ENCODE measurements around the gene FBF1. TPM values are rescaled to one million over a fixed set of nuclear protein-coding genes. Genes with fewer than 3 reads are reported as not detected.

Gene FBF1
- total and polyA plus RNA-seq, 2 donors (not counting 3 experiments of a cell fraction or from before 2014, with no cell fraction given), result 4.9 to 9.4 TPM

GRCh38 chr17:75891605-75892555 is 49.0 kb downstream of the FBF1 start:
- H3K9me1 ChIP-seq (replicated peaks; ENCODE audit: control insufficient read depth, extremely low read depth, insufficient read depth, low read length), result no peaks in the 10 kb centered on the region
- FAIRE-seq, result no peak
- peaks cover 0 to 15% of the 10 kb centered on the region in 2 experiments for H3K36me3 ChIP-seq (ENCODE audit: control insufficient read depth in 2 of 2, extremely low read depth in 1 of 2, insufficient read depth in 2 of 2, low read length in 2 of 2)
- no peak for DNase-seq (ENCODE audit: low read depth, low spot score)
- H2AFZ ChIP-seq (ENCODE audit: low read depth, low read length), result no peak overlapping the region
- no peaks in the 10 kb centered on the region for H4K20me1 ChIP-seq (replicated peaks; ENCODE audit: control insufficient read depth, extremely low read depth, insufficient read depth, low read length)
- no peaks in the 10 kb centered on the region for H3K9me3 ChIP-seq (replicated peaks; ENCODE audit: control insufficient read depth, insufficient read depth, low read length)
- TF ChIP-seq POLR2A (IDR thresholded peaks at IDR 0.05; ENCODE audit: low read depth, low read length) (no peak), POLR2AphosphoS5 (IDR thresholded peaks at IDR 0.05; ENCODE audit: insufficient read depth, low read depth, low read length) (peak; percentile 14)
- no peak overlapping the region for H3K4me2 ChIP-seq (ENCODE audit: insufficient read depth, low read length)
- peaks cover 8% of the 10 kb centered on the region for H3K4me1 ChIP-seq (ENCODE audit: control insufficient read depth, extremely low read depth, insufficient read depth, low read length)
- ChIA-PET CTCF (interaction anchor here (0.5 to 1.1 kb wide), 2 partner anchors 16 to 62 kb away, joined by 3 read pairs; no protein-coding TSS in a partner anchor), POLR2A (no interaction called here)
- dilution Hi-C loops (cut with MboI; ENCODE audit: extremely low pct_ligation_motif_present, low sequenced_read_pairs) (no loop called here), intact Hi-C loops (cut with micrococcal nuclease) (no loop called here)
- no peaks in the 10 kb centered on the region for H3K27me3 ChIP-seq (ENCODE audit: control insufficient read depth in 2 of 2, insufficient read depth in 2 of 2, low read length in 2 of 2)
- H3K4me3 ChIP-seq (replicated peaks in 1 of 3; ENCODE audit: insufficient read depth in 1 of 3, low read depth in 1 of 3, low read length in 3 of 3), result no peak overlapping the region
- H3K79me2 ChIP-seq (ENCODE audit: control insufficient read depth, insufficient read depth, low read length), result peaks cover 22% of the 10 kb centered on the region
- no TSS peak for BruUV-seq (replicated peaks)
- H3K9ac ChIP-seq (replicated peaks; ENCODE audit: extremely low read depth, insufficient read depth, low read length), result no peak overlapping the region
- no peak overlapping the region for H3K27ac ChIP-seq (ENCODE audit: insufficient read depth, low read depth, low read length)

- no peak overlapping the region for H3K27ac ChIP-seq (ENCODE audit: insufficient read depth, low read depth, low read length)
- dilution Hi-C loops (cut with MboI; ENCODE audit: extremely low pct_ligation_motif_present, low sequenced_read_pairs), result no loop called here
- intact Hi-C loops (cut with micrococcal nuclease), result no loop called here
- H3K36me3 ChIP-seq (ENCODE audit: control insufficient read depth in 2 of 2, extremely low read depth in 1 of 2, insufficient read depth in 2 of 2, low read length in 2 of 2), result peaks cover 0 to 15% of the 10 kb centered on the region in 2 experiments
- DNase-seq (ENCODE audit: low read depth, low spot score) (no peak), FAIRE-seq (no peak)
- peaks cover 8% of the 10 kb centered on the region for H3K4me1 ChIP-seq (ENCODE audit: control insufficient read depth, extremely low read depth, insufficient read depth, low read length)
- no peak overlapping the region for H3K4me3 ChIP-seq (replicated peaks in 1 of 3; ENCODE audit: insufficient read depth in 1 of 3, low read depth in 1 of 3, low read length in 3 of 3)
- no peaks in the 10 kb centered on the region for H4K20me1 ChIP-seq (replicated peaks; ENCODE audit: control insufficient read depth, extremely low read depth, insufficient read depth, low read length)
- H3K79me2 ChIP-seq (ENCODE audit: control insufficient read depth, insufficient read depth, low read length), result peaks cover 22% of the 10 kb centered on the region
- BruUV-seq (replicated peaks), result no TSS peak
- no peaks in the 10 kb centered on the region for H3K27me3 ChIP-seq (ENCODE audit: control insufficient read depth in 2 of 2, insufficient read depth in 2 of 2, low read length in 2 of 2)
- no peak for TF ChIP-seq FOS (IDR thresholded peaks at IDR 0.05; ENCODE audit: borderline replicate concordance, insufficient read depth, low read length)
- no peak for TF ChIP-seq POLR2A (IDR thresholded peaks at IDR 0.05; ENCODE audit: low read depth, low read length)
- TF ChIP-seq EZH2 (IDR thresholded peaks at IDR 0.05; ENCODE audit: borderline replicate concordance, low read depth, low read length, severe bottlenecking), result no peak
- TF ChIP-seq POLR2AphosphoS5 (IDR thresholded peaks at IDR 0.05; ENCODE audit: insufficient read depth, low read depth, low read length), result no peak
- no peak for TF ChIP-seq JUN (IDR thresholded peaks at IDR 0.05; ENCODE audit: borderline replicate concordance, insufficient read depth, insufficient read length, low read depth)
- no peak for TF ChIP-seq MAX (IDR thresholded peaks at IDR 0.05; ENCODE audit: insufficient read depth, insufficient read length)
- no peak for TF ChIP-seq GATA2 (IDR thresholded peaks at IDR 0.05; ENCODE audit: insufficient read depth, insufficient read length, low read depth, low read length)
- no peak for TF ChIP-seq CTCF (IDR thresholded peaks at IDR 0.05; ENCODE audit: extremely low read depth in 1 of 2, insufficient read depth in 1 of 2, low read depth in 1 of 2, low read length in 2 of 2)
- no peak for TF ChIP-seq MYC (IDR thresholded peaks at IDR 0.05; ENCODE audit: low read depth, low read length)
- ChIA-PET POLR2A (no interaction called here), CTCF (no interaction called here)
- no peak overlapping the region for H3K4me2 ChIP-seq (ENCODE audit: insufficient read depth, low read length)
- no peaks in the 10 kb centered on the region for H3K9me1 ChIP-seq (replicated peaks; ENCODE audit: control insufficient read depth, extremely low read depth, insufficient read depth, low read length)
- H3K9ac ChIP-seq (replicated peaks; ENCODE audit: extremely low read depth, insufficient read depth, low read length), result no peak overlapping the region
- no peaks in the 10 kb centered on the region for H3K9me3 ChIP-seq (replicated peaks; ENCODE audit: control insufficient read depth, insufficient read depth, low read length)
- no peak overlapping the region for H2AFZ ChIP-seq (ENCODE audit: low read depth, low read length)
Measured at GRCh38 chr17:75891022-75891604, 49.7 kb downstream of the FBF1 start.

Data from endothelial cell of umbilical vein (primary cell).